Right ventricle myocardium superior (tissue), 1 donor: ENCODE measurements around the gene SLC2A5. TPM values are rescaled to one million over a fixed set of nuclear protein-coding genes. Genes with fewer than 3 reads are reported as not detected.
"Not testable (repeated sequence)": the region's sequence is repeated elsewhere in the genome, so short reads cannot be mapped to it uniquely, and the experiment has no call there.

ENCODE experiments used
- ATAC-seq: fragments of 200-7000 bp; cut with Tn5 transposase; one replicate; pipeline ENCODE4 v1.9.1; 2020; ENCODE audit warnings: mild to moderate bottlenecking; ENCODE audit not compliant: poor library complexity
- DNase-seq: peaks from one replicate; pipeline ENCODE4 v3.0.0-alpha.2; 2020
- intact Hi-C: fragments of 100-400 bp; cut with DNase I; formaldehyde crosslinking; loops from one replicate; pipeline ENCODE4 v1.11.2; 2022
- total RNA-seq: library from RNA; stranded (reverse); fragmentation: NEBNext Ultra II Directional; extraction: Animal tissue kit (Norgen Biotek cat#: 25700); gene quantifications from one replicate; pipeline ENCODE4 v1.2.1, GENCODE V29; 2021
- donor health status: DM: no; HTN: yes; CAD: no; lungs with severe emphysema.

SLC2A5 gene
- total RNA-seq, 1 donor from 2014 or later = 2.1 TPM

DNA sequence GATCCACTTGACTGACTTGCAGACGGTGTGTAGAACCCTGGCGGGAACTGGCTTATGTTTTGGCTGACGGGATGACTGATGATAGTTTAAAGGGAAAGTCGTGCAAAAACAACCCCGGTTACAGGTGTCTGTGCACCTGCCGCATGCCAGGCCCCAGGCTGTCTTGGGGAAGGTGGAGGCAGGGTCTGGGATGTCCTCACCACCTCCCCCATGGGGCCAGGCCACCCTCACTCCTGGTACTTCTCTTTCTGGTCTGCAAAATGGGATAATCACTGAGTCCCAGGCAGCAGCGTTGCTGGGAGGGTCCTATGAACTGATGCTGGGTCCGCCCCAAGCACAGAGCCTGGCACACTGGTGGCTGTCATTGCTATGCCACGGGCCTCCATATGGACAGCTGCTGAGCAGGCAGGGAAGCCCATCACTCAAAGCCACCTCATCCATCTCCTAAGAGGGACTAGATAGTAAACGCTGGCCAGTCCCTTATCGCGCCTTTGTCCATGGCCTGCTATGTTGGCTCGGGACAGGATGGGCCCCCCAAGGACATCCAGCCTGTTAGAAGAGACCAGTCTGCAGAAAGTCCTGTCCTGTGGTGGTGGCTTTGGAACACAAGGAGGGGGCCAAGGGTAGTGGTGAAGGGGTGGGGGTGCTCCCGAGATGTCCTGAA lies 28.2 kb downstream of the SLC2A5 start:
- ATAC-seq = no peak
- no peak for DNase-seq
- intact Hi-C loops = no loop called here

DNA sequence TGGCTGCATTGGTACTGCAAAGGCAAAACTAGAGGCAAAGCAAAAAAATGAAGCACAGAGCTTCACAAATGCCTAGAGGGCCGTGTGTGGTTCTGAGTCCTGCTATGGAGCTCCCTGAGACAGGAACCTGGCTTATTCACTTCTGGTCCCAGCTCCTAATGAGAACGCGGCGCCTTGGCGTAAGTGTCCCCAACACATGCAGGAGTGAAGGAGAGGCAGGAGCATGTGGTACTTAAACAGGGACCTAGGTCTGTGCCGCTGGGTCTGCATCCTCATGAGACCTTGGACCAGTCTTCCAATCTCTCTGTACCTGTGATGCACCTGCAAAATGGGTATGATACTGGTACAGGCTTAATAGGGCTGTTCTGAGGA lies 28.8 kb downstream of the SLC2A5 start:
- intact Hi-C loops = no loop called here
- no peak for ATAC-seq
- DNase-seq = no peak

DNA sequence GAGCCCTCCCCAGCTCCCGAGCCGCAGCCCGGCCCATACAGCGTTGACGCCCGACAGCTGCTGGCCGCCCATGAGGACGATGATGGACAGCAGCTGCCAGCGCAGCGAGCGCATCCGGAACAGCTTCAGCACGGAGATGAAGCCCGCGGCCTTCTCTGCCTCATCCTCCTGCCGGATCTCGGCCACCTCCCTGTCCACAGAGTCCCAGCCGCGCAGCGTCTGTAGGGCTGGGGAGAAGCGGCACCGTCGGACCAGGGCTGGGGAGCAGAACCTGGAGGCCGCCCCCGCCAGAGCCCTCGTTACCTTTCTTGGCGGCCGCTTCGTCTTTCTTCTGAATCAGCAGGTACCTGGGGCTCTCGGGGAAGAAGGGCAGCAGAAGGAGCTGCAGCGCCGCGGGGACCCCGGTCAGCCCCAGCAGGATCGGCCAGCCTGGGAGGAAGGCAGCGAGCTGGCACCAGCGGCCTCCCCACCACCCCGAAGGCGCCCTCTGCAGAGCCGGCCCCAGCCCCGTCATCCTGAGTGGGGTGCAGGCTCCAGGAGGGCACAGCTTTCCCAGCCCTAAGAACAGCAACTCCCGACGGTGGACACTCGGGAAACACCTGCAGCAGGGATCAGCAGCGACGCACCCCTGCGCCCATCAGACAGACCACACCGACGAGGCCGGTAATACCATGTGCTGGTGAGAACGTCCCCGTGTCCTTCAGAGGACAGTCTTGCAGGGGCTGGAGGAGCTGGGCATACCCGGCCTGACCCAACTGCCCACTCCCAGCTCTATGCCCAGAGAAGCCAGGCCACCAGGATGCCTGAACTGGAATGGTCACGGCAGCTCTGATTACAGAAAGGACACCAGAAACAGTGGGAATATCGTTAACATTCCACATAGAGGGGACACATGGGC lies 29.4 kb downstream of the SLC2A5 start:
- ATAC-seq (no peak), DNase-seq (no peak)
- intact Hi-C loops = no loop called here

GRCh38 chr1:9038881-9039760 lies 30.3 kb downstream of the SLC2A5 start:
- ATAC-seq = peak; percentile 22
- intact Hi-C loops = no loop called here
- no peak for DNase-seq

- intact Hi-C loops = no loop called here
- DNase-seq (no peak), ATAC-seq (no peak)
Measured at GRCh38 chr1:9038338-9038650, 31.1 kb downstream of the SLC2A5 start.

- DNase-seq = no peak
- intact Hi-C loops = no loop called here
- ATAC-seq = no peak
Measured at GRCh38 chr1:9037476-9038337, 31.7 kb downstream of the SLC2A5 start.

- DNase-seq = no peak
- no peak for ATAC-seq
- intact Hi-C loops = no loop called here
Measured at GRCh38 chr1:9035226-9035625, 34.2 kb downstream of the SLC2A5 start.

- ATAC-seq = no peak
- DNase-seq = no peak
- intact Hi-C loops = no loop called here
Measured at GRCh38 chr1:9033363-9033762, 36.1 kb downstream of the SLC2A5 start.

DNA sequence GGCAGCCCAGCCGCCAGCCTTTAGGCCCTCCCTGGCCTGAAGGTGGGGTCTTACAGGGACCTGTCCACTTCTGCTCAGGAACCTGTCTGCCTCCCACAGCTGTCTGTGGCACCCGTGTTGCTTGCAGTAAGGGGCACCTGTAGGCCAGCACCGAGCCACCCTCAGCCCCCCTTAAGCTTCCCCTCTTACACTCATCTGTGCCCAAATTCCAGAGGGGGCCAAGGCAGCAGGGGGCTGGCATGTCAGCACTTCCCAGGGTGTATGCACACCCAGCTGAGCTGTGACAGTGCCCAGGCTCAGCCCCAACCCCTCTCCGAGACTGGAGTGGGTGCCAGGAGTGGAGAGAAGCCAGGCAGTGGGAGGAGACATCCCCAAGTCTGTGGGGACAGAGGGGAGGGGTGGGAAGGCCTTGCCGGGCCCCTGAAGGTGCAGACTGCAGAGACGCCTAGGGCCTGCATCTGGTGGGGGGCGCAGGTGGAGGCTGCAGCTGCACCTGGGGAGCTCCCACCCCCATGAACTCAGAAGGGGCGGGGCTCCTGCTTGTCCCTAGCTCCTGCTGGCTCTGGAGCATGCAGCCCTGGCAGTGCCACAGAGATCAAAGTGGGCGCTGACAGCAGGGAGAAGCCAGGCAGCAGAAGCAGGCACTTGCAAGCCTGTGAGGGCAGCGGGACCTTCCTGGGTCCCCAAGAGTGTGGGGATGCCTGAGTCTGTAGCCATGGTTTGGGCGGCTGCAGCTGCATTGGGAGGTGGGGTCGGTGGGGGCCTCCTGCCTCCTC lies 37.8 kb downstream of the SLC2A5 start:
- peak; percentile 76 for DNase-seq
- peak; percentile 94 for ATAC-seq
- intact Hi-C loops = no loop called here

GRCh38 chr1:9031077-9031476 lies 38.4 kb downstream of the SLC2A5 start:
- DNase-seq, intact Hi-C loops: not testable (repeated sequence)
- peak; percentile 15 for ATAC-seq

DNA sequence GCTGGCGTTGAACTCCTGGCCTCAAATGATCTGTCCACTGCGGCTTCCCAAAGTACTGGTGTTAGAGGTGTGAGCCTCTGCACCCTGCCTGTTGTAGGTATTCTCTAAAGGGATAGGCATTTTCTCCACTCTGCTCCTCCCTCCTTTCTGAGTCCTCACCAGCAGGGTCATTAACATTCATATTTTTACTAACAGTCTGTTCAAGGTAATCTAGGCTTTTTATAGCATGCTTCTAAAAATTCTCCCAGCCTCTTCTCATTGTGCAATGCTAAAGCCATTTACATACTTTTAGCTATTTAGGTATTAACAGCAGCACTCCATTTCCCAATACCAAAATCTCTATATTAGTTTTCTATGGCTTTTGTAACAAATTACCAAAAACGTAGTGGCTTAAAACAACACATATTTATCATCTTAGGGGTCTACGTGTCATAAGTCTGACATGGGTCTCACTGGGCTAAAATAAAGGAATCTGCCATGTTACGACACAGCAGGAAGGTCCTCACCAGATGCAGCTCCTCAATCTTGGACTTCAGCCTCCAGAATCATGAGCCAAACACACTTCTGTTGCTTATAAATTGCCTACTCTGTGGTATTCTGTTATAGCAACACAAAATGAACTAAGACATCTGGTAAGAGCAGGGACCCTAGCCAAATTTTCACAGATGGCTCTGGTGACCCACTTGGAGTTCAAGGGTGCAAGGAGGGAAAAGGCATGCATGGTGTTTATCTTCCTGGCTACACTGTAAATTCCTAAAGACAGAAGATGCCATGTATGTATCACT lies 40.3 kb downstream of the SLC2A5 start:
- ATAC-seq (no peak), DNase-seq (no peak)
- intact Hi-C loops = no loop called here

- DNase-seq (no peak), ATAC-seq (no peak)
- intact Hi-C loops = no loop called here
Measured at GRCh38 chr1:9027307-9027706, 42.1 kb downstream of the SLC2A5 start.

DNA sequence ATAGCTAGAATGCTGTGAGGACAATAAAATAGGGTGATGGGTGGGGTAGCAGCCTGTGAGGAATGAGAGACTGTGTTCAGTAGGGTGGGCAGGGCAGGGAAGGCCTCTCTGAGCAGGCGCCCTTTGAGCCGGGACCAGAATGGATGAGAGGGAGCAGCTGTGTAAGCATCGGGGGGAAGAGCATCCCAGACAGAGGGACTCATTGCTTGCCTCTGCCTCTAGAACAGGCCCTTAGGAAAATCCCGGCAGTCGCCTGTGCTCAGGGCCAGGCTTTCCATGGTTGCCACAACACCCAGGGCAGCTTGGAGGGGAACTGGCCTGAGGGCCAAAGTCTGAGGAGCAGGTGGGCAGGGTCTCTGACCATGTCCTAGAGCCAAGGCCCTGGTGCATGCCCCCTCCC lies 44.0 kb downstream of the SLC2A5 start:
- no peak for ATAC-seq

DNA sequence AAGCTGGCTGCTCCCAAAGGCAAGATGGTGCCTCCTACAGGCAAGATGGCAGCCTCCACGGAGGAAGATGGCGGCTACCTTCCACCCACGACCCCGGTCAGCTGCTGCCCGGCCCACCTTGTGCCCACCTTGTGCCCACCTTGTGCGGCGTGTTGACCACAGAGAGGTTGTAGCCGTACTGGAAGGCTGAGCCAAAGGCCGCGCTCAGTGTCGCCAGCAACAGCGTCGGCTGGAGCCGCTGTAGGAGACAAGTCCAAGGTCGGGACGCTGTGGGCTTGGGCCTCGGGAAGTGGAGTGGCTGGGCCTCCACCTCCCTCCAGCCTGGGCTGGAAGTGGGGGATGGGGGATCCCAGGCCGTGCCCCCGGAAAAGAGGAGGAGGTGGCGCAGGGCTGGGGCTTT lies 44.6 kb downstream of the SLC2A5 start:
- intact Hi-C loops = no loop called here
- no peak for DNase-seq
- ATAC-seq = no peak

More for the DNA sequence above, 44.0 kb downstream of the SLC2A5 start:
- no peak for DNase-seq
- intact Hi-C loops = no loop called here

DNA sequence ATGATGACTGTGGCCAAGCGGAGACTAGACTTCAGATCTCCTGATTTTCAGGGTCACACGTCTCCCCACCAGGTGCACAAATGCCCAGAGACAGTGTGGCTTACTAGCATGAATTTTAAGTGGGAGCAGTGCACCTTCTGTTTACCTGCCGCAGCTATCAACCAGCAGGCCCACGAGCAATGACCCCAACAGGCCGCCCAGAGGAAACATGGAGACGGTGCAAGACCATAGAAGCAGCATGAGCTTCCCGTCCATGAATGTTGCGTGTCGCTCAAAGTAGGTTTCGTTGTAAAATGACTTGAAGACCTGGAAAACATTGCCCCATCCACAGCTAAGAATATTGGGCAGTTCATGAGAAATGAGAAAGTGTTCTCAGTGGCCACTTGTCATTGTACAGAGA lies 46.7 kb downstream of the SLC2A5 start:
- intact Hi-C loops = no loop called here
- ATAC-seq (no peak), DNase-seq (no peak)

- intact Hi-C loops = not testable (repeated sequence)
Measured at GRCh38 chr1:9022026-9022738, 47.3 kb downstream of the SLC2A5 start.

More at GRCh38 chr1:9022026-9022738, 47.3 kb downstream of the SLC2A5 start:
- ATAC-seq = peak; percentile 14
- DNase-seq = not testable (repeated sequence)
